Pancreas (tissue), 10 donors: ENCODE data around the gene RNF169. TPM values are rescaled to one million over a fixed set of nuclear protein-coding genes. Genes with fewer than 3 reads are reported as not detected.

Experiments used
- ATAC-seq, 4 donors: fragments of 200-7000 bp; cut with Tn5 transposase; one replicate each; pipeline versions ENCODE4 v1.8.0 to v1.9.1; 2020; ENCODE audit warnings: mild to moderate bottlenecking in 4 of 4, moderate library complexity in 4 of 4
- DNase-seq, 6 donors: peaks; one replicate each; pipeline ENCODE4 v3.0.0-alpha.2; 2020
- FAIRE-seq: peaks from 2 replicates; lab custom pipeline; 2012; peaks lifted over from hg19 to GRCh38; lab: Jason Lieb, UNC
- H3K27ac ChIP-seq, 4 donors: fragments of 200-600 bp; sonication (generic); 1 replicate in 3 of 4; 2 replicates in 1 of 4; pipeline versions ENCODE4 v1.5.0 to v1.8.0; 2020
- H3K27me3 ChIP-seq, 4 donors: fragments of 200-600 bp; one replicate each; pipeline ENCODE4 v1.8.0; 2021
- H3K36me3 ChIP-seq, 3 donors: fragments of 200-600 bp; sonication (generic) in 1 of 3; one replicate each; pipeline versions ENCODE4 v1.5.0 to v1.8.0; 2020 to 2021
- H3K4me1 ChIP-seq, 3 donors: fragments of 200-600 bp; one replicate each; pipeline ENCODE4 v1.8.0; 2021
- H3K4me3 ChIP-seq, 4 donors: fragments of 200-600 bp; sonication (generic) in 2 of 4; one replicate each; pipeline versions ENCODE4 v1.5.0 to v1.8.0; 2020 to 2021
- H3K9me3 ChIP-seq, 4 donors: fragments of 200-600 bp; one replicate each; pipeline ENCODE4 v1.8.0; 2021
- WGBS, 2 donors: extraction: QIAGEN DNeasy Blood & Tissue Kit; methylation state at CpG; one replicate each; pipeline ENCODE4 v1.1.7; 2013; 5-methylcytosine and 5-hydroxymethylcytosine counted together
- intact Hi-C, 3 donors: fragments of 100-400 bp; cut with DNase I; formaldehyde crosslinking; loops; one replicate each; pipeline versions ENCODE4 v1.11.1 to v1.14.2; 2022
- polyA plus RNA-seq, 2 donors: library from polyadenylated mRNA; stranded (reverse); fragments of 200-250 nt; gene quantifications; one replicate each; pipeline ENCODE4 v1.2.3, GENCODE V29; 2013
- total RNA-seq, 6 donors: library from RNA; stranded (reverse); fragmentation: NEBNext Ultra II Directional in 4 of 6; extraction: Animal tissue kit (Norgen Biotek cat#: 25700) in 4 of 6; gene quantifications; one replicate each; pipeline versions ENCODE4 v1.2.1 to v1.2.4, GENCODE V29; 2021 to 2023
- TF ChIP-seq, protein P1 (sequence below), 4 donors: fragments of 200-600 bp; sonication (generic) in 3 of 4; IDR thresholded peaks; one replicate each; pipeline versions ENCODE4 v1.5.0 to v1.8.0; 2021; ENCODE audit warnings: antibody characterized with exemption in 4 of 4
- donor health status: healthy with polysubstance abuse.
- donor health status: DM: no; HTN: no; CAD: no; lungs with moderate emphysema.
- donor health status: DM: no; HTN: no; CAD: no.
- donor health status: control.
- donor health status: control.
- donor health status: Bipolar disorder and iron deficiency.
- donor health status: DM: yes; HTN: yes; CAD: no.
- donor health status: DM: no; HTN: no; CAD: no.
- donor health status: DM: no; HTN: no; CAD: no.
- donor health status: DM: yes; HTN: yes; CAD: no.

RNF169 gene
- total and polyA plus RNA-seq, 8 donors = 2.3 to 12.0 (median 6.9) TPM

DNA sequence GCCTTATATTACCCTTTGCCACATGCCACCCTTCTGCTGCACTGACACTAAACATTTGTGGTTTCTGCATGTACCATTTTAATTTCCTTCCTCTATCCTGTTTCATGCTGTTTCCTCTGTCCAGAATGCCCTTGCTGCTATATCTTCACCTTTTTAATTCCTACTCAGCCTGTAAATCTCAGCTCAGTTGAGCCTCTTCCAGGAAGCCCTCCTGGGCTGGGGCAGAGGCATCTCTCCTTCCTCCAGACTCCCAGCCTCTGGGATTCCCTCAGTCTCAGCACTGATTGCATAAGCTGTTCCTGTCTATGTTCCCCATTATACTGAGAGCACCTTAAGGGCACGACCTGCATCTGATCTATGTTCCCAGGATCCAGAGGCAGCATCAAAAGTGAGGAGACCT, 98.7 kb downstream of the RNF169 start:
- 93 to 100% methylated on average over 1 of the region's 1 CpG for WGBS, 2 donors
- intact Hi-C loops = no loop called here
- Histone ChIP-seq H3K4me1 (no peaks in the 10 kb centered on the region), H3K9me3 (no peaks in the 10 kb centered on the region), H3K4me3 (no peak overlapping the region), H3K27me3 (no peaks in the 10 kb centered on the region), H3K27ac (no peak overlapping the region), H3K36me3 (peaks cover 0 to 46% (median 0%) of the 10 kb centered on the region in 3 donors)
- DNase-seq = no peak
- no peak for ATAC-seq
- FAIRE-seq = no peak
- TF ChIP-seq, protein P1, sequence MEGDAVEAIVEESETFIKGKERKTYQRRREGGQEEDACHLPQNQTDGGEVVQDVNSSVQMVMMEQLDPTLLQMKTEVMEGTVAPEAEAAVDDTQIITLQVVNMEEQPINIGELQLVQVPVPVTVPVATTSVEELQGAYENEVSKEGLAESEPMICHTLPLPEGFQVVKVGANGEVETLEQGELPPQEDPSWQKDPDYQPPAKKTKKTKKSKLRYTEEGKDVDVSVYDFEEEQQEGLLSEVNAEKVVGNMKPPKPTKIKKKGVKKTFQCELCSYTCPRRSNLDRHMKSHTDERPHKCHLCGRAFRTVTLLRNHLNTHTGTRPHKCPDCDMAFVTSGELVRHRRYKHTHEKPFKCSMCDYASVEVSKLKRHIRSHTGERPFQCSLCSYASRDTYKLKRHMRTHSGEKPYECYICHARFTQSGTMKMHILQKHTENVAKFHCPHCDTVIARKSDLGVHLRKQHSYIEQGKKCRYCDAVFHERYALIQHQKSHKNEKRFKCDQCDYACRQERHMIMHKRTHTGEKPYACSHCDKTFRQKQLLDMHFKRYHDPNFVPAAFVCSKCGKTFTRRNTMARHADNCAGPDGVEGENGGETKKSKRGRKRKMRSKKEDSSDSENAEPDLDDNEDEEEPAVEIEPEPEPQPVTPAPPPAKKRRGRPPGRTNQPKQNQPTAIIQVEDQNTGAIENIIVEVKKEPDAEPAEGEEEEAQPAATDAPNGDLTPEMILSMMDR (IDR thresholded peaks at IDR 0.05) = no peak

DNA sequence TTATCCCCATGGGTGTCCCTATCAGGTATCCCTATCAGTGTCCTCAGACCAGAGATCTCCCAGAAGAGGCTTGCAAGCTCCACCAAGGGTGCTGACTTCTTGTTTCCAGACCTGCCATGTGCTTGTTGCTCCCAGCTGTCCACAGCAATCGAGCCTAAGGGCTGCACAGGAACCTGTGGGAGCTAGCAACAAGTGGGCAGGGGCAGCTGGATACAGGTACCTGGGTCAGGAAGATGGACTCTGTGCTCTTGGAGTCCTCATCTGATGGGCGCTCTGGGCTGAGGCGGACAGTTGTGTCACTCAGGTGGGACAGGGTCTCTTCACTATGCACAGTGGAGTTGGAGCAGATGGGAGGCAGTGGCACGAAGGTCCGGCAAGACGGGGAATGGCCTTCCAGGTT, 99.2 kb downstream of the RNF169 start:
- H3K9me3 ChIP-seq = no peaks in the 10 kb centered on the region
- no peak overlapping the region for H3K27ac ChIP-seq
- intact Hi-C loops = no loop called here
- no peak overlapping the region for H3K4me3 ChIP-seq
- WGBS, 2 donors = 96 to 97% methylated on average over 6 of the region's 6 CpGs
- H3K36me3 ChIP-seq = peaks cover 0 to 41% (median 0%) of the 10 kb centered on the region in 3 donors
- no peak for ATAC-seq
- no peak for DNase-seq
- TF ChIP-seq, protein P1 (IDR thresholded peaks at IDR 0.05) = no peak
- H3K27me3 ChIP-seq = no peaks in the 10 kb centered on the region
- FAIRE-seq = no peak
- no peaks in the 10 kb centered on the region for H3K4me1 ChIP-seq

DNA sequence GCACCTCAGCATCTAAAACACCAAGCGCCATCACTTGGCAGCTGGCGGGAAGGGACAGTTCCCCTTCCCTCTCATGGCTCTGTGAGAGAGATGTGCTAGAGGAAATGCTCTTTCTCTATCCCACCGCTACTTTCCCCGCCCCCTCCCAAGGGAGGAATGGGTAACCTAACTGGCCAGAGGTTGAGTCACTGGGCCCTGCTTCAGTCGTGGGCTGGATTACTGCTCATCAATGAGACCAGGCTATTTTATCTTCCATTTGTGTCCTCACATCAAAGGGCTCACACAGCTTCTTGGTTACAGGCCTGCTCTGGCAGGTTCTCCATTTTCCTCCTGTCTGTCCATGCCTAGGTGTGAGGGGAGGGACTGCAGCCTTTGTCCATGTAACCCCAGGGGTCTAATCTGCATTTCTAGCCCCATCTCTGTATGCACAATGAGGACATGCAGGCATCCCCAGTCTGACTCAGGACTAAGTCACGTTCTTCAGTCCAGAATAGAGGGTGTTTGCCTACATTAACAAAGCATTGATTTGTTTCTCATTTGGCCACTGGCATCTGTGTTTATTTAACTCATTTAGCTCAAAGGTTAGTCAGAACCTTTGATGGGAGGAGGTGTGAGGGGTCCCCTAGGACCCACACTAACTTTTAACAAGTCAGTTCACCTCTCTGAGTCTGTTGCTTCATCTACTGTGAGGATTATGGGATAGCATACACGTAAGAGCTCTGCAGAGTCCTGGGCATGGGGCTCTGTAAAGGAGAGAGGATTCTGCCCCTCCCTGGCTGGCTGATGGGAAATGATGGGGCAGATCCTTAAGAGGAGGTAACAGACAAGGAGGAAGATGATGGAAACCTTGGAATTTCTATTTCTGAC, 101.1 kb downstream of the RNF169 start:
- Histone ChIP-seq H3K27ac (no peak overlapping the region), H3K9me3 (no peaks in the 10 kb centered on the region), H3K36me3 (peaks cover 0 to 26% (median 0%) of the 10 kb centered on the region in 3 donors), H3K27me3 (no peaks in the 10 kb centered on the region), H3K4me3 (no peak overlapping the region), H3K4me1 (no peaks in the 10 kb centered on the region)
- intact Hi-C loops = no loop called here
- WGBS, 2 donors = 78% methylated on average over 7 of the region's 7 CpGs
- DNase-seq (no peak), FAIRE-seq (no peak), ATAC-seq (no peak)
- TF ChIP-seq, protein P1 (IDR thresholded peaks at IDR 0.05) = no peak

DNA sequence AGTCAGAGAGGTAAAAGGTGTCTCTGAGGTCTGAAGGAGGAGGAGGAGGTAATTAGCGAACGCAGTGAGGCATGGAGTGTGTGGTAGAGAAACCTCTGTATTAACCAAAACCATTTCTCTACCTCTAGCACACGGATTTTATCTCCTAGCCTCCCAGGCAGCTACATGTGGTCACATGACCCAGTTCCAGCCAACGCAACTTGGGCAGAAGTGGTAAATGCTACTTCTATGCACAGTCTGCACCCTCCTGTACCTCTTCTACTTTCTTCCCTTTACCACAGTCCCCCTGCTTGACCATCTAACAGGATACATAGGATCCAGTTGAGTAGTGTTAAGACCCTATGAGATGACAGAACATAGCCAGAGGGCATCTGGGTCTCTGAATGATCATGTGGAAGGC, 104.6 kb downstream of the RNF169 start:
- DNase-seq (no peak), ATAC-seq (no peak), FAIRE-seq (no peak)
- Histone ChIP-seq H3K27me3 (no peaks in the 10 kb centered on the region), H3K27ac (no peak overlapping the region), H3K9me3 (no peaks in the 10 kb centered on the region), H3K36me3 (peaks cover 0 to 6% (median 0%) of the 10 kb centered on the region in 3 donors), H3K4me1 (no peaks in the 10 kb centered on the region), H3K4me3 (no peak overlapping the region)
- 94 to 100% methylated on average over 4 of the region's 4 CpGs for WGBS, 2 donors
- intact Hi-C loops = no loop called here
- TF ChIP-seq, protein P1 (IDR thresholded peaks at IDR 0.05) = no peak

DNA sequence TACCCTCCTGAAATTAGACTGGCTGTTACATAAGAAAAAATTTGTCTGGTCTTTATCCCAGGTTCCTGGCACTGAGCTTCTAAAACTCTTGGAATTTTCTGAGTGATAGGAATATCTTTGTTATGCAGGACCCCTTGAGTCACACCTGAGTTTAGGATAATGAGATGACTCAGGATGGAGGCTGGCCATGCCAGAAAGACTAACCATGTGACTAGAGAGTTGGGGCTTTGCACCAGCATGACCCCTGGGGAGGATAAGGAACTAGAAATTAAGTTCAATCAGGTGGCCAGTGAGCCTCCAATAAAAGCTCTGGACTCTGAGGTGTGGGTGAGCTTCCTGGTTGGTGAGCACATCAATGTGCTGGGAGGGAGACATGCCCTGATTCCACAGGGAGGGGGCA, 112.1 kb downstream of the RNF169 start:
- DNase-seq (no peak), FAIRE-seq (no peak), ATAC-seq (no peak)
- Histone ChIP-seq H3K4me3 (no peak overlapping the region), H3K9me3 (no peaks in the 10 kb centered on the region), H3K4me1 (no peaks in the 10 kb centered on the region), H3K36me3 (peaks cover 0 to 13% (median 7%) of the 10 kb centered on the region in 3 donors), H3K27me3 (no peaks in the 10 kb centered on the region), H3K27ac (no peak overlapping the region)
- intact Hi-C loops = no loop called here
- TF ChIP-seq, protein P1 (IDR thresholded peaks at IDR 0.05) = no peak
